K562 (cell line): ENCODE data around the gene GRHL3. TPM values are rescaled to one million over a fixed set of nuclear protein-coding genes. Genes with fewer than 3 reads are reported as not detected.

Source experiments
- ATAC-seq: fragments of 200-7000 bp; cut with Tn5 transposase; 3 replicates; pipeline ENCODE4 v1.9.1; 2020; ENCODE audit warnings: moderate library complexity
- BruUV-seq: library from RNA; stranded (reverse); fragments of 400-500 nt; replicated peaks from 2 replicates; lab custom pipeline; 2021; lab: Mats Ljungman, UMichigan
- CTCF ChIA-PET: fragments of 300-600 bp; formaldehyde crosslinking; extraction: SDS; loops from one replicate; lab custom pipeline; 2021; ENCODE audit warnings: low intra/inter-chr PET ratio; lab: Yijun Ruan, JAX
- POLR2A ChIA-PET: fragments of 300-600, 350-650 bp; sonication (Branson Sonifier 250); formaldehyde crosslinking; extraction: SDS; loops from one replicate; lab custom pipeline; 2021; ENCODE audit warnings: antibody characterized with exemption, inconsistent platforms; lab: Yijun Ruan, JAX
- DNase-seq, 4 experiments: peaks; one replicate each; pipeline versions ENCODE4 v3.0.0 to v3.0.0-alpha.2; 2011 to 2018; ENCODE audit warnings: low spot score in 3 of 4, mixed read lengths in 3 of 4; ENCODE audit errors: extremely low read depth in 1 of 4
- FAIRE-seq: peaks from 2 replicates; lab custom pipeline; 2011; peaks lifted over from hg19 to GRCh38; lab: Jason Lieb, UNC
- H2AFZ ChIP-seq: 2 replicates; pipeline ENCODE4 v1.6.0; 2011; ENCODE audit warnings: low read depth, low read length, control low read depth, inconsistent platforms
- H3K27ac ChIP-seq: fragments of 200-600 bp; 3 replicates; pipeline ENCODE4 v1.8.0; 2011; ENCODE audit warnings: low read depth, mild to moderate bottlenecking, control low read depth, inconsistent platforms, low read length, moderate library complexity, mixed read lengths; ENCODE audit errors: extremely low read depth
- H3K27me3 ChIP-seq, 2 experiments: fragments of 300-600 bp in 1 of 2; 2 replicates in 1 of 2; 3 replicates in 1 of 2; pipeline versions ENCODE4 v1.6.0 to v1.8.0; 2011; ENCODE audit warnings: inconsistent platforms in 2 of 2, low read length in 2 of 2, mild to moderate bottlenecking in 1 of 2, mixed read lengths in 1 of 2, moderate library complexity in 1 of 2; ENCODE audit not compliant: control insufficient read depth in 2 of 2, insufficient read depth in 2 of 2
- H3K36me3 ChIP-seq: fragments of 300-600 bp; 3 replicates; pipeline ENCODE4 v1.8.0; 2011; ENCODE audit warnings: mild to moderate bottlenecking, low read length, inconsistent platforms; ENCODE audit not compliant: control insufficient read depth, insufficient read depth
- H3K4me1 ChIP-seq, 2 experiments: fragments of 200-600 bp in 1 of 2; replicated peaks in 1 of 2; 2 replicates in 1 of 2; 3 replicates in 1 of 2; pipeline versions ENCODE4 v1.5.1 to v1.8.0; 2011; ENCODE audit warnings: inconsistent platforms in 2 of 2, low read length in 2 of 2, mild to moderate bottlenecking in 1 of 2, mixed read lengths in 1 of 2, moderate library complexity in 1 of 2; ENCODE audit not compliant: control insufficient read depth in 2 of 2, insufficient read depth in 2 of 2
- H3K4me2 ChIP-seq: 2 replicates; pipeline ENCODE4 v1.6.1; 2011; ENCODE audit warnings: low read length, control low read depth, inconsistent platforms, mixed read lengths; ENCODE audit not compliant: insufficient read depth
- H3K4me3 ChIP-seq: fragments of 200-600 bp; sonication (generic), shearing (Covaris generic); 2 replicates; pipeline ENCODE4 v1.5.1; 2016; ENCODE audit warnings: control low read depth, inconsistent platforms
- H3K79me2 ChIP-seq: fragments of 200-600 bp; 3 replicates; pipeline ENCODE4 v1.8.0; 2011; ENCODE audit warnings: low read length, inconsistent platforms; ENCODE audit not compliant: control insufficient read depth, insufficient read depth
- H3K9ac ChIP-seq, 2 experiments: 2 replicates each; pipeline versions ENCODE4 v1.6.0 to v1.6.1; 2011; ENCODE audit warnings: low read depth in 2 of 2, low read length in 2 of 2, control low read depth in 1 of 2, inconsistent platforms in 1 of 2, mild to moderate bottlenecking in 1 of 2, mixed read lengths in 1 of 2; ENCODE audit not compliant: insufficient read depth in 1 of 2
- H3K9me1 ChIP-seq: one replicate; pipeline ENCODE4 v1.6.0; 2011; ENCODE audit warnings: inconsistent platforms, mild to moderate bottlenecking, low read length, moderate library complexity; ENCODE audit not compliant: control insufficient read depth, insufficient read depth
- H3K9me3 ChIP-seq: replicated peaks from 2 replicates; pipeline ENCODE4 v1.5.1; 2011; ENCODE audit warnings: low read depth, low read length, inconsistent platforms; ENCODE audit not compliant: control insufficient read depth, insufficient read depth
- H4K20me1 ChIP-seq: replicated peaks from 2 replicates; pipeline ENCODE4 v1.6.1; 2011; ENCODE audit warnings: low read length, inconsistent platforms, mixed read lengths; ENCODE audit not compliant: control insufficient read depth, insufficient read depth
- RHOXF2B ChIP-seq: fragments of 250-450 bp; sonication (Bioruptor Pico); conservative IDR thresholded peaks from 2 replicates; pipeline ENCODE4 v1.5.1; 2021
- WGBS: fragments of 100-300 bp; shearing (Covaris generic); methylation state at CpG from one replicate; pipeline ENCODE4 v1.1.6; 2016; ENCODE audit warnings: low coverage, mixed read lengths; ENCODE audit not compliant: insufficient coverage; ENCODE audit errors: missing lambda C conversion rate; 5-methylcytosine and 5-hydroxymethylcytosine counted together
- in situ Hi-C: fragments of 300-500 bp; cut with MboI; formaldehyde crosslinking; loops from 4 replicates; pipeline ENCODE4 v1.15.0; 2018; ENCODE audit warnings: inconsistent platforms, mixed read lengths
- intact Hi-C: fragments of 100-400 bp; cut with micrococcal nuclease; formaldehyde crosslinking; loops from 2 replicates; pipeline ENCODE4 v1.14.2; 2022
- polyA plus RNA-seq, 8 experiments: library from polyadenylated mRNA; depleted of rRNA in 4 of 8; stranded (reverse) in 5 of 8; unstranded in 3 of 8; fragments of >200 nt; fragmentation: Nextera tagmentation in 2 of 8; fragmentation: Illumina TruSeq in 1 of 8; extraction: Ambion mirVana in 2 of 8; extraction: Trizol in 1 of 8; gene quantifications; 2 replicates each; pipeline versions ENCODE4 v1.2.1 to v1.2.3, GENCODE V29; 2011 to 2014; ENCODE audit warnings: inconsistent platforms in 1 of 8, missing spikeins in 1 of 8
- total RNA-seq, 7 experiments: library from RNA; depleted of rRNA in 6 of 7; stranded (reverse); fragments of >200 nt in 6 of 7; fragmentation: Illumina TruSeq in 2 of 7; extraction: Trizol in 2 of 7; gene quantifications; 2 replicates each; pipeline versions ENCODE4 v1.2.1 to v1.2.3, GENCODE V29; 2011 to 2021; ENCODE audit warnings: low replicate concordance in 1 of 7
- TF ChIP-seq, protein P1 (sequence below), 3 experiments: IDR thresholded peaks in 2 of 3; conservative IDR thresholded peaks in 1 of 3; 2 replicates each; pipeline ENCODE4 v1.5.1; 2011 to 2012; ENCODE audit warnings: low read length in 3 of 3, mild to moderate bottlenecking in 3 of 3, control low read depth in 2 of 3, improper control_type of control experiment in 1 of 3, inconsistent platforms in 1 of 3, low read depth in 1 of 3, mixed read lengths in 1 of 3, moderate library complexity in 1 of 3; ENCODE audit not compliant: insufficient read depth in 2 of 3

Gene GRHL3
- total and polyA plus RNA-seq, 9 of the 15 experiments (the other 6 are each of a cell fraction or from before 2014, with no cell fraction given), result 0.01 to 0.04 TPM; not detected in 7

DNA sequence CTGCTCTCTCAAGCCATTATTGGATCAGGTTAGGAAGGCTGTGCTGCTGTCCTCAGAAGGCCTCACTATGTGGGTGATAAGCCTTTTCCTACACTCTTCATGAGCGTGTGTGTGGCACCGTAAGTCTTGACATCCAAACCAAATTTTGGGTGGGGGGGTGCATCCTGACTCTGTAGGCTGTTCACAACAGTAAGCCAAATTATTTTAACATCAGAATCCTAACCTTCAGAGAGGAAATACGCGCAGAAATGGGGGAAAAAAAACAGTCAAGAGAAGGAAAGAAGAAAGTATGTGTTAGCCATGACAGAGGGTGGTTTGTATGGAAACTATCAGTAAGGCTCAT lies 73.4 kb downstream of the GRHL3 start:
- CTCF ChIA-PET, result interaction anchor here (1.3 to 7.3 kb wide), 3 partner anchors 192 to 438 kb away, joined by 3 to 222 read pairs (median 5); no protein-coding TSS in a partner anchor
- no peaks in the 10 kb centered on the region for H3K4me1 ChIP-seq
- no peak for FAIRE-seq
- intact Hi-C loops, result loop anchor here (2.0 kb wide), 1 partner anchor 322 kb away; no protein-coding TSS in a partner anchor
- H3K36me3 ChIP-seq, result no peaks in the 10 kb centered on the region
- WGBS, result 47% methylated on average over 4 of the region's 4 CpGs
- H3K4me2 ChIP-seq, result no peak overlapping the region
- in situ Hi-C loops, result loop anchor here (5.0 kb wide), 1 partner anchor 190 kb away; no protein-coding TSS in a partner anchor
- no peaks in the 10 kb centered on the region for H3K9me3 ChIP-seq
- no peaks in the 10 kb centered on the region for H3K27me3 ChIP-seq
- H2AFZ ChIP-seq, result no peak overlapping the region
- DNase-seq, result no peak
- no peak overlapping the region for H3K4me3 ChIP-seq
- POLR2A ChIA-PET, result interaction anchor here (0.8 to 2.1 kb wide), 7 partner anchors 11 to 240 kb away, joined by 3 to 8 read pairs (median 4); partner anchors contain the start of gene STPG1
- no peaks in the 10 kb centered on the region for H3K9me1 ChIP-seq
- H4K20me1 ChIP-seq, result 0 out of 2 replicates have a peak, but pooled peaks cover 5% of the 10 kb centered on the region
- TF ChIP-seq, protein P1, sequence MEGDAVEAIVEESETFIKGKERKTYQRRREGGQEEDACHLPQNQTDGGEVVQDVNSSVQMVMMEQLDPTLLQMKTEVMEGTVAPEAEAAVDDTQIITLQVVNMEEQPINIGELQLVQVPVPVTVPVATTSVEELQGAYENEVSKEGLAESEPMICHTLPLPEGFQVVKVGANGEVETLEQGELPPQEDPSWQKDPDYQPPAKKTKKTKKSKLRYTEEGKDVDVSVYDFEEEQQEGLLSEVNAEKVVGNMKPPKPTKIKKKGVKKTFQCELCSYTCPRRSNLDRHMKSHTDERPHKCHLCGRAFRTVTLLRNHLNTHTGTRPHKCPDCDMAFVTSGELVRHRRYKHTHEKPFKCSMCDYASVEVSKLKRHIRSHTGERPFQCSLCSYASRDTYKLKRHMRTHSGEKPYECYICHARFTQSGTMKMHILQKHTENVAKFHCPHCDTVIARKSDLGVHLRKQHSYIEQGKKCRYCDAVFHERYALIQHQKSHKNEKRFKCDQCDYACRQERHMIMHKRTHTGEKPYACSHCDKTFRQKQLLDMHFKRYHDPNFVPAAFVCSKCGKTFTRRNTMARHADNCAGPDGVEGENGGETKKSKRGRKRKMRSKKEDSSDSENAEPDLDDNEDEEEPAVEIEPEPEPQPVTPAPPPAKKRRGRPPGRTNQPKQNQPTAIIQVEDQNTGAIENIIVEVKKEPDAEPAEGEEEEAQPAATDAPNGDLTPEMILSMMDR (IDR thresholded peaks at IDR 0.05 in 2 of 3, conservative IDR thresholded peaks at IDR 0.05 in 1 of 3; ENCODE audit: insufficient read depth in 2 of 3, low read depth in 1 of 3, low read length in 3 of 3), result 0 out of 6 replicates have a peak, but pooled peaks of 1 of the 3 experiments have one; percentile 11
- no peak for TF ChIP-seq RHOXF2B (CRISPR knock-in tag)
- no peak overlapping the region for H3K9ac ChIP-seq
- no TSS peak for BruUV-seq
- H3K79me2 ChIP-seq, result no peaks in the 10 kb centered on the region
- ATAC-seq, result no peak
- H3K27ac ChIP-seq, result no peak overlapping the region
